Measurements from ENCODE around the gene ABI1.

- TF ChIP-seq CTCF (IDR thresholded peaks at IDR 0.05; ENCODE audit: insufficient read depth, low read length) (peak; percentile 23), POLR2AphosphoS5 (IDR thresholded peaks at IDR 0.05; ENCODE audit: low read depth) (no peak), REST (IDR thresholded peaks at IDR 0.05; ENCODE audit: insufficient replicate concordance, low read depth) (no peak), GABPA (IDR thresholded peaks at IDR 0.05; ENCODE audit: low read depth) (no peak), SPI1 (IDR thresholded peaks at IDR 0.05; ENCODE audit: borderline replicate concordance, low read depth) (no peak; the same call in 1 of the 2 replicates)
These were observed 30.2 kb upstream of the ABI1 start for GRCh38 chr10:26890956-26891355.

Measured in HL-60 (cell line).